Measurements from ENCODE around the gene PLXDC2.
"Not testable (repeated sequence)": the region's sequence is repeated elsewhere in the genome, so short reads cannot be mapped to it uniquely, and the experiment has no call there.

The PLXDC2 gene

DNA sequence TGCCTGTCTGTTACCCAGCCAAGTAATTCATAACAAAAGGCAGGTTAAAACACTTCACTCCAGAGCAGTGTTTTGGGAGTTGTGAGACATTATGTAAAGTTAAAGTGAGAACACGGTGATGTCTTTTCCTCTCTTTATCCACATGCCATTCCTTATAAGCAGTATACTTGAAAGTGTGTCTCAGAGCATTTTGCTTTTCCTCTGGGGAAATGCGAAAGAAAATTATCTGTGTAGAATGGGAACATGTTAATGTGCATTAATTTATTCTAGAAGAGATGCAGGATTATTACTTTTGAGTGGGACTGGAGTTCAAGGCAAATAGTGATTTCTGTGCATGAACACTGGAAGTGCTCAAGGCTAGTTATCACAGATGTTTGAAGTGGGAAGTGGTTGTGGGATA is 170.4 kb downstream of the PLXDC2 start:
- no peak for DNase-seq

DNA sequence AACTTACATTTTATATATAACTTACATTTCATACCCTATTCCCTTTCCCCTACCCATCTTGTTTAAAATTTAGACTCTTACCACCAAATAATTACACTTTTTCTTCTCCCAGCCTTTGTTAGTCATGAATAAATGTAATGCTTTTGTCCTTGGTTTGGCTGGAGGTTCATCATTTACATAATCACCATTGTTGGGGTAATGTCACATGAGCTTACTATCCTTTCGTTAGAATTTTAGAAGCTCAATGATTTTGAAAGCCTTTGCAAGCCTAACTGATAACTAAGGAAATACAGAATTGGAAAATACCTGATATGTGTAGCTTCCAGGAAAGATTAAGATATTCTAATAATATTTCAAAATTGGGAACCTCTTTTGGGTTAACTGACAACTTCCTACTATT is 171.7 kb downstream of the PLXDC2 start:
- no peak for DNase-seq

DNA sequence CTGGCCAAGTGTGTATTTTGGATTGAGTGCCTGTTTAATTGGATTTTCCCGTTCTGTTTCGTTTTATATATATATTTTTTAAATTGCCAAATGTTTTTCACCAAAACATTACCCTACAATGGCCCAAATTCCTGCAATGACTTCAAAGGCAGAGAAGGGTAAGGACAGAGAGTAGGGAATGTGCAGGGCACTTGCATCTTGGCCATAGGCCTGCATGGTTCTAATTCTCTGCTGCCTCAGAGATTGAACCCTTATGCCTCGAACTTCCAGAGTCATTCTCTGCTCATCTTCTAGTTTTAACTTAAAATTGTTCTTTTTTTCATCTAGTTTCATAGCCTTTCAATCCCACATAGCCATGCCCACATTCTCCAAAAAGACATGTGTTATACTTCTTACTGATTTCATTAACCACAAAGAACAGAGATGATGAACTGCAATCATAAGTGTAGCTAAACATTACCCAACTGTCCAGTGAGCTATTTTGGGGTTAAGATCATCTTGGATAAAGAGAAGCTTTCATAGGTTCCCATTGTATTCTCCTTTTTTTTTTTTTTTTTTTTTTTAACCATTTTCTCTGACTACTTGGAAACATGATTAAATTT is 177.6 kb downstream of the PLXDC2 start:
- DNase-seq: no peak

DNA sequence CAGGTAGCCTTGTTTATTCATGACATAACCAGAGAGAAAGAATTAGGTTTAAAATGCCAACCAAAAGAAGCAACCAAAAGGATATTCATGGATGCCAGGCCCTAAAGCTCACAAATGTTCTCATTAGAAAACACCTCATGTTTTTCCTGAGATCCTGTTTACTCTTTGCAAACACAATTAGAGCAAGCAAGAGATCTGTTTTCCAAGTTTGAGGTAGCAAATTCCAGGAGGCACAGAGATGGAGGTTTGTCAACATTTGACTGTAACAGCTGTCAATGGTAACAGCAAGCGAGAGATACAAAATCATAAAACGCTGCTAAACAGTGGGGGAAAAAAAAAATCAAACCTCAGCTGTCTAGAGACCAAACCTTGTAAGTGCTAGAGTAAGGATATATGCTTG is 182.2 kb downstream of the PLXDC2 start:
- DNase-seq: no peak

DNA sequence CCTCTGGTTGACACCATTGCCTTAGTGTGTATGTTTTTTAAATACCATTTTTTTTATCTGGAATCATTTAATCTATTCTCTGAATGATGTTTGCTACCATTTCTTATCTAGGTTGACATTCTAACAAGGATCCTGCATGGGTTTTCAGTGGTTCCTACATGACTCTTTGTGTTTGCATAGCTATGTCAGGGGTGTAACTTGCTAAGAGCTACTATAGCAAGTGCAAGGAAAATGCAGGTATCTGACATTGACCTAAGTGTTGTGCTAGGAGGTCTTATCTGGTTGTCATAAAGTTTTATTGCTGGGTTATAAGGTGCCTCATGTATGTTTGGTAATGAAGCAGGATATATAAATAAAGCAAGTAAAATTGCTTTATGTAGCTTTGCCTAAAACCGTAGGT is 183.2 kb downstream of the PLXDC2 start:
- no peak for DNase-seq

DNA sequence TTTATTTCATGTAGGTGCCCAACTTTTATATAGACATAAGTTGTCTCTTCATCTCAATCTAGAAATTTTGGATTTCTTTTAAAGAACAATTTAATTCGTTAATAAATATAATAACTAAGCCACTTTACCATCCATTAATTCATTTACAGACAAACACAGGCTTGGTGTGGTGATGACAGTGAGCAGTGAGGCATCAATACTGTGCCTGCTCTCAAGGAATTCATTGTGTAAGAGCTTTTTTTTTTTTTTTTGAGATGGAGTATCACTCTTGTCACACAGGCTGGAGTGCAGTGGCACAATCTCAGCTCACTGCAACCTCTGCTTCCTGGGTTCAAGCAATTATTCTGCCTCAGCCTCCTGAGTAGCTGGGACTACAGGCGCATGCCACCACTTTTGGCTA is 185.8 kb downstream of the PLXDC2 start:
- not testable (repeated sequence) for DNase-seq

DNA sequence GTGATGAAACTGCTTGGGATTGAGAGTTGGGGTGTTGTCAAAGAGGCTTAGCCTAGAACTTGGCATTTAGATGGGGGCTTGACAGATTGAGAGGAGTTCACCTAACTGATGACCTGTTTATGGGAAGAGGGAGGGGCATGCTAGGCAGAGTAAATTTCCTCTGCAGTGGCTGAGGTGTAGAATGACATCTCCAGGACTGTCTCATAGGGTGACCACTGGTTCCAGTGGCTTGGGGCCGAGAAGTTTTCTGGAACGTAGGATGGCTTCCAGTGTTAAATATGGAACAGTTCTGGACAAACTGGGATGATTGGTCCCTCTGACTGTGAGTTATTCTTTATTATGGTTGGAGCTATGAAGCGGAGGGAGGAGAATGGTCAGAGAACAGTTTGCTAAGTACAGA is 186.4 kb downstream of the PLXDC2 start:
- no peak for DNase-seq

DNA sequence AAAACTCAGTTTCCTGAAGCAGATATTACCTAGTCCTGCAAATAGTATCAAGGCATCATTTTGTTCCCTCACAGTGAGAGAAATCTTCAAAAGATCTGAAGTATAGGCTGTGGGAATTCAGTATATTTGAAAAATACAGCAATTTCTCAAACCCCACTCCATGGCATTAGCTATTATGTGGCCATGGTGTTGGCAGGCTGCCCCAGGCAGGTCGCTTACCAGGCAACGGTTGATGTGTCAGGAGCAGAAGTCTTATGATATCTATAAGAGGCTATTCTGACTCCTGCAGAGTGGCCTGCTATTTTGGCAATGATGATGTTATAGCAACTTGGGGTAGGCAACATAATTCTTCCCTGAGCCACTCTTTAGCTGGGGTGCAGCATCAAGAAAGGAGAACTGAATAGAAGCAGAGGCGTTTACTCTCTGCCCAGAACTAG is 187.9 kb downstream of the PLXDC2 start:
- DNase-seq: no peak

DNA sequence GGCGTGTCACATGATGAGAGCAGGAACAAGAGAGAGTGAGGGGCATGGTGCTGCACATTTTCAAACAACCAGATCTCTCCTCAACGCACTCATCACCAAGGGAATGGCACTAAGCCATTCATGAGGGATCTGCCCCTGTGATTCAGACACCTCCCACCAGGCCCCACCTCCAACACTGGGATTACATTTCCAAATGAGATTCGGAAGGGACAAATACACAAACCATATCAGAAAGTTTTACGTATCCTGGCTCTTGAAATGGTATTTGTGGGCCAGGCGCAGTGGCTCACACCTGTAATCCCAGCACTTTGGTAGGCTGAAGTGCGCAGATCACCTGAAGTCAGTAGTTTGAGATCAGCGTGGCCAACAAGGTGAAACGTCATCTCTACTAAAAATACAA is 189.4 kb downstream of the PLXDC2 start:
- DNase-seq: no peak

DNA sequence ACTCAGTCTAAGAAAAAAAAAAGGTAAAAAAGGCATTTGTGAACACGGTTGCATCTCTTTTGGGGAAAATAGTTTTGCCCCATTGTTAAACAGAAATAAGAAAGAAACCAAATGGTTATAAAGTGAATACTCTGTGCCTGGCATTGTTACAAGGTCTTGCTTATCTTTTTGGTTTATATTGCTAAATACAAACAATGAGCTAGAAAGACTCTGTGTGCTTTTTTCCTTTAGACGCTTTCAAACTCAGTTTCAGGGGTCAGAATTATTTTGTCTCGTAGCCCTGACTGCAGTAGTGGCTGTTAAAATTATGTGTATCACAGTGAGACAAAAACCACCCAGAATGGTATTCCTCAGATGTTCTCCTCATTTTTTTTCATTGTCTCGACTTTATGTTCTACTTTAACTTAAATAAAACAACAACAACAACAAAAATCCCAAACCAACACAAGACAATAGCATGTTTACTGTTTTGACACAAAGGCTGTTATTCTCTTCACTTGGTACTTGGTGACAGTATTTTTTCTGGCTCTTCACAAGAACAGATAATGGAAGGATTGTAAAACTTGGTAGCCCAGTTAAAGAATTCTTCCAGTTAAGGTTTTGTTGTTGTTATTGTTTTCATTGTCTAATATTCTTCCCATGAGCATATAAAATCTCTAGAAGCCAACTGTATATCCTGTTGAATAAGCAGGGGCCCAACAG is 190.1 kb downstream of the PLXDC2 start:
- no peak for DNase-seq

DNA sequence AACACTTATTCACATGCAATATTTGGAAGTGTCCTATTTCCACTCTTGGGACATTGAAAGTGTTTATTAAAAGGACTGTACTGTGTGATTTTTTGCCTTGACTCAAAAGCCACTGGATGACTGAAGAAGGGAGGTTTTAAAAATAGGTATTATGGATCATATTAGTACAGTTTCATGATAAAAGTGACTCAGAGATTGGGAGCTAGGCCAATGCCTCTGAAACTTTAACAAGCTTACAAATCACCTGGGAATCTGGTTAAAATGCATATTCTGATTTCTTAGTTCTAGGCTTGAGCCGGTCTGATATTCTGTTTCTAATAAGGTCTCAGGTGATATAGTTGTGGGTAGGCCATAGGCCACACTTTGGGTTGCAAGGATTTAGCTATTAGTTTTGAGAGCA is 191.2 kb downstream of the PLXDC2 start:
- no peak for DNase-seq

DNA sequence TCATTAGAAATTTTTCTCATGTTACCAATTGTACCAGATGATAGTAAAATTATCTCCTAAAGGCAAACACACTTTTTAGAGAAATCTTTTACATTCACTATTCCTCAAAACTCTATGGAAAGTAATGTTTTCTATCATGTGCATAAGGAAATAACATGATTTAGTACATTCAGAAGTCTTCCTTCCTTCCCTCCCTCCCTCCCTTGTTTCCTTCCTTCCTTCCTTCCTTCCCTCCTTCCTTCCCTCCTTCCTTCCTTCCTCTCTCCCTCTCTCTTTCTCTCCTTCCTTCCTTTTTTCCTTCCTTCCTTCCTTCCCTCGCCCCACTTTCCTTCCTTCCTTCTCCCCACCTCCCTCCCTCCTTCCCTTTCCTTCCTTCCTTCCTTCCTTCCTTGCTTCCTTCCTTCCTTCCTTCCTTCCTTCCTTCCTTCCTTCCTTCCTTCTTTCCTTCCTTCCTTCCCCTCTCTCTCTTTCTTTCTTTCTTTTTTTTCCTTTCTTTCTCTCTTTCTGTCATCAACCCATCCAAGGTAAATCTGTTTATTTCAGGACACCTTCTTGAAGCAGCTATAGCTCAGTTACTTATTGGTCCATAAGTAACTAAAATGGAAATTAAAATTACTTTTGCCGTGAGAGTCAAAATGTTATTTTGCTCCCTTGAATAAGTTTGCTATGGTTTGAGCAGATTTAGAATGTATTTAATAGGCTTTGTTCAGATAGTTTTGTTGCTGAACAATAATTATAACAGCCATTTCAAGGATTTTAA is 197.9 kb downstream of the PLXDC2 start:
- DNase-seq: no peak

DNA sequence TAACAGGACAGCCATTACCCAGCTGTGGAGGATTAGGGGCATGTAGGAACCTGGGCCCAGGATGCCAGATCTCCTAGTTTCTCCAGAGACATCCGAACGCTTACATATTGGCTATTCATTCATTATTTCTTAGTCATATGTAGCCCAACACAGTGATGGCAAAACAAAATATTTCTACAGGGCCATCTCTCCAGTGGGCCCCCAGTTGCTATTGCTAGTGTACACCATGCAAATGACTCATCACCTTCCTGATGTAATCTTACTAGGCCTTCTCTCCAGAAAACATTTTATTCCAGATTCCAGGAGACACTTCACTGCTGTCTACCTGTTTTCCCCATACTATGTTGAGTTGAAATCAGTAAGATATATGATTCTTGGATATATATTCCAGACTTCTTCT is 201.7 kb downstream of the PLXDC2 start:
- no peak for DNase-seq

DNA sequence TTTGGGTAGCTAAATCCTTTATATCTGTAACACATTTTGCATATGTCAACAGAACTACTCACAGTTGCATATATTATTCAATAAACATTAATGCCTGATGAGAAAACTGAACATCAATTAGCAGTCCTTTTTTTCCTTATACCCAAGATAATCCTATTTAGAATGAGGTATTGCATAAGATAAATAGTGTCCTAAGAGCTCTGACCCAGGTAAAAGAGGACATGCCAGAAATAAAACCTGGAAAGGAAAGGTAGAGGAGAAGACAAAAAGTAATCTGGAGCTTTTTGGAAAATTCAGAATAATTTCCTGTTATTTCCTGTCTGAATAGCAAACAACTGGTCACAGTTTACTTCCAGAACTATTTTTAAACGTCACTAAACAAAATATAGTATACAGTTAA is 204.4 kb downstream of the PLXDC2 start:
- DNase-seq: no peak

DNA sequence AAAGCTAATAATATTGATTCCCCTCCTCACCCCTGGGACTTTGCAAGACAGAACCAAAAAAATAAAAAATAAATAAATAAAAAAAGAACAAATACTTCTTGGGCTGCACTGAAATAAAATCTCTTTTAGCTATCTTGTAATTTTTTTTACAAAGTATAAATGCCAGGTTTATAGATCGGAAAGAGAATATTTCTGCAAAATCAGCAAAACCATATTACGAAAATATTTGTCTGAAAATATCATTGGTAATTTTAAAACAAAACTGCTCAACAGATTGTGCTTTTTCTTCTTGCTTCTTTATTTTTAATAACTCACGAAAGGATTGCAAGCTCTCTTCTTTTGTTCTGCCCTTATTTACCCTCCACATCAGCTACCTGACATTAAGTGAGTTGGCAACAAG is 213.3 kb downstream of the PLXDC2 start:
- no peak for DNase-seq

DNA sequence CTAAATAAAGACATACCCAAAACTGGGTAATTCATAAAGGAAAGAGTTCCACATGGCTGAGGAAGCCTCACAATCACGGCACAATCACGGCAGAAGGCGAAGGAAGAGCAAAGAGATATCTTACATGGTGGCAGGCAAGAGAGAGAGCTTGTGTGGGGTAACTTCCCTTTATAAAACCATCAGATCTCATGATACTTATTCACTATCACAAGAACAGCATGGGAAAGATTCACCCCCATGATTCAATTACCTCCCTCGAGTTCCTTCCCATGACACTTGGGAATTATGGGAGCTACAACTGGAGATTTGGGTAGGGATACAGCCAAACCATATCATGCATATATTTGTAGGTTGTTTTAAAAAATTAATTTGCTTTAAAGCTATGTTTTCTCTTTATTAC is 217.2 kb downstream of the PLXDC2 start:
- no peak for DNase-seq

DNA sequence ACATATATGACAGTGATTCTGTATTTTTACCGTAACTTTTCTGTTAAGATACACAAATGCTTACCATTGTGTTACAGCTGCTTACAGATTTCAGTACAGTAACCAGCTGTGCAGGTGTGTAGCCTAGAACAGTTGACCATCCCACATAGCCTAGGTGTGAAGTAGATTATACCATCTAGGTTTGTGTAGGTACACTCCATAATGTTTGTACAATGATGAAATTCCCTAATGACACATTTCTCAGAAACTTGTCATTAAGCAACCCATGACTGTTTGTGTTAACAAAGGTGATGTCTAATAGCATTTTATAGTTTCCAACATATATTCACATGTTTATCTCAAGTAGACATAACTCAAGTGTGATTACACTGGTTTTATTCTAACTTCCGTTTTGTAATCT is 218.5 kb downstream of the PLXDC2 start:
- no peak for DNase-seq

DNA sequence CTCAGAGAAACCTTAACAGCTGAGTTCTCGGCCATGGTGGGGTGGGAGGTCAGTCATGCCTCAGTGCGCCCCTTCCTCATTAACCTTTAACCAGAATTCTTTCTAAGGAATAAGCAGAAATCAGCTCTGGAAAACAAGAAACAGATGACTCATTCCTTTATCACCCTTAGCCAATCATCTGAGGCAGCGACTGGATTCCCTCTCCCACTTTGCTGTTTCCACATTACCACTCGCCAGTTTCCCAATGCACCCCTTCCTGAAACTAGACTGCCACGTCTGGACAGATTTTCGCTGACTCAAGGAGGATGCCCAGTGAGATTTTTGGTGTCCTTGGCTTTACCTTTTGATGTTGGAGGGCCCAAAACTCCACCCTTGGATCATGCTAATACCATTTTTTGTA is 223.8 kb downstream of the PLXDC2 start:
- DNase-seq: no peak

DNA sequence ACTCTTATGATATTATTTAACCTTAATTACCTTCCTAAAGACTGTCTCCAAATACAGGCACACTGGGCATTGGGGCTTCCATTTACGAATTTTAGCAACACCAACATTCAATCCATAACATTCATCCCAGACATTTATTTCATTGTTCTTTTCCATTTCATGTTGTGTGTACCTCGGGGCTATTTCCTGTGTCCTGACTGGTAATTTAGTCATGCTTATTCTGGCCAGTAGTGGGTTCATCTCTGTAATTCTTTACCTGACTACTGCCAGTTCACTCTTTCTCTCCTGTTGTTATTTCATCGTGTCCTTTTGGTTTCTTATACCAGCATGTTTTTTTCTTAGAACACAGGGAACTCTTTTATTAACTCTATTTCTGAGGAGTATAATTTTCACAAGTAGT is 225.7 kb downstream of the PLXDC2 start:
- DNase-seq: no peak

DNA sequence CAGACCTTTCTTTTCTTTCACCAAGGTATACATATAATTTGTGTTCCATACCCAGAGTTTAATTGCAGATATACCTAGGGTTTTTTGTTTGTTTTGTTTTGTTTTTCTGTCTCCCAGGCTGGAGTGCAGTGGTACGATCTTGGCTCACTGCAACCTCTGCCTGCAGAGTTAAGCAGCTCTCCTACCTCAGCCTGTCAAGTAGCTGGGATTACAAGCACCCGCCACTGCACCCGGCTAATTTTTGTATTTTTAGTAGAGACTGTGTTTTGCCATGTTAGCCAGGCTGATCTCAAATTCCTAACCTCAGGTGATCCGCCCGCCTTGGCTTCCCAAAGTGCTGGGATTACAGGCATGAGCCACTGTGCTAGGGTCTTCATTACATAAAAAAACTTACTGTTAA is 228.9 kb downstream of the PLXDC2 start:
- not testable (repeated sequence) for DNase-seq

DNA sequence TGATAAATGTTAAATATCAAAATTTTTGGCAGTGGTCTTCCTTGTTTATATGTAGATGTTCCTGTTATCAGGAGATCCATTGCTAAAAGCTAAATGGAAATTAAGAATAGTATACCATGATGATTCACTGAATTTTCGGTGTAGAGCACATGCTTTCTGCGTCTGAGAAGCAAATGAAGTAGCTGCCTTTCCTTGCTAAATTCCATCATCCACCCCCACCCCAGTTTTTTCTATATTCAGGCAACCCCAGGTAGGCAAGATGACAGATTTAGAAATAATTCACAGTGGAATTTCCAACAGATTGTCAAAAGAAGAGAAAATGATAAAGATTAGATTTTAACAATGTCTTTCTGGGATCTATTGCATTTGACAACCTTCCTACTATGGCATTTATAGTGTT is 231.9 kb downstream of the PLXDC2 start:
- no peak for DNase-seq

DNA sequence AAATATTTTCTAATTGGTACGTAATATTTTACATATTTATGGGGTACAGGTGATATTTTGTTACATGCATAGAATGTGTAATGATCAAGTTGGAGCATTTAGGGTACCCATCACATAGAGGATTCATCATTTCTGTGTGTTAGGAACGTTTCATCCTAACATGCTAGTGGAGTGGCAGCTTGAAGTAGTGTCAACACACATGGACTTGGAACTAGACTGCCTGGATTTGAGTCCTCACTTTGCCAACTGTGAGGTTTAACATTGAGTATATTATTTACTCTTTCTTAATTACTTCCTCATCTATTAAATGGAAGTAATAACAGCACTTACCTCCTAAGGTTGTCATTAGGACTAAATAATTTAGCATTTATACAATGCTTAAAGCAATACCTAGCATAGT is 241.9 kb downstream of the PLXDC2 start:
- no peak for DNase-seq

DNA sequence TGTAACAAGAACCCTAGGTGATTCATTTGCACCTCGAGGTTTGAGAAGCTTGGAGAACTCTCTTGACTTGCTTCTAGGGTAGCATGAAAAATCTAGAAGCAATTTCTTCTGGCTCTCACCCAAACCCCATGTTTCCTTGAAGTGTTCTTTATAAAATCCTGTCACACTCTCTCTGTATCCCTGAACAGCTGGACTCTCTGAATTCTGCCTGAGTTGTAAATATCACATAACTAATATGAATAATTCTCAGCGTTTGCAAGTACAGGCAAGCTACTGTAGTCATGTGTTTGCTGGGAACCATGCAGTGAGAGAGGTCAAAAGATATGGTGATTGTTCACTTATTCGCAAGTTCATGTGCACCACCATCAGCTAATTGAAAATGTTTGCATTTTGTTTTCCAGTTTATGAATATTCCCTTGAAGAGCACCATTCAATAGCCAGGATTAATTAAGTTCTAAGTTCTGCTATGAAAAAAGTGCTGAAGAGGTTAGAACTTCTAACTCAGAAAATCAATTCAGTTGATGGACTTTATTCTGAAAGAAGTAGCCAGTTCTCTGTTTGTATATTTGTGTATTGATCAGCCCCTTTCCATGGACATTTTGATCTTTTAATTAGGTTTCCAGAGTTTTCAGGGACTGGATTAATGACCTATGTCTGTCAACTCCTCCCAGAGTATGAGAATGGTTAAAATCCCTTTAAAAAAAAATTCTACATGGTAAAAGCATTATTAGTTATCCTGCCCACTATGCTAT is 243.0 kb downstream of the PLXDC2 start:
- peak; percentile 2 for DNase-seq

DNA sequence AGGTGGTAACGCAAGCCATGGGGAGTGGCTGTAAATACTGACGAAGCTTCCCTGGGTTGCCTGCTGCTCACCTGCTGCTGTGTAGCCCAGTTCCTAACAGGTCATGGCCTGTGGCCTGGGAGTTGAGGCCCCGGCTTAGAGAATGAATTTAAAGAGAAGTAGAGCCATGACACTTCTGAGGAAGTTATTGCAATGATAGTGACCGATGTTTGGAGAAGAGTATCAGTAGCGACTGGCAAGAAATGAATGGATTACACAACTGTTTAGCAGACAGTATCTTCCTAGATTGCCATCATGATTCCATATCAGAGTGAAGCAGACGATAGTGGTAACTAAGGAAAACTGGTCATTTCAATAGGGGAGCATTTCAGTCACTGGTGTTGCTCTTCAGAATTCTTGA is 249.6 kb downstream of the PLXDC2 start:
- DNase-seq: no peak

Measured in NCI-H446 treated with DMSO at 0.1 percent for 48 hours (cell line).